Measurements from ENCODE around the gene PON3. TPM values are rescaled to one million over a fixed set of nuclear protein-coding genes. Genes with fewer than 3 reads are reported as not detected.
"Not testable (repeated sequence)": the region's sequence is repeated elsewhere in the genome, so short reads cannot be mapped to it uniquely, and the experiment has no call there.

PON3 gene
- total RNA-seq, 1 donor from 2014 or later, result 0.14 TPM

DNA sequence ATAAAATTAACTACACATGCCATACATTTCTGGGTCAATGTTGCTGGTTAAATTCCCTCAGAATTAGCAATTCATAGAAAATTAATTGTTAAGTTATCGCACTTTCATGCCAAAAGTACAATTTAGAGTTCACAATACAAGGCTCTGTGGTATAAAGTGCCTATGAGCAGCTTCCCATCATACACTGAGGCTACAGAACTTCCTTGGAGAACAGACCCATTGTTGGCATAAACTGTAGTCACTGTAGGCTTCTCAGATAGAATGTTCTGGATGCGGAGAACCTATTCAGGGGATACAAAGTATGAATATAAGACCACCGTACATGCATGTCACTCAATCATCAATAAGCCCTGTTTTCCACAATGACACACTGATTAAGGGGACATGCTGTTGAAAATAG is 9.0 kb upstream of the PON3 start:
- Mint-ChIP-seq H3K9me3 (no peaks in the 10 kb centered on the region), H3K4me1 (ENCODE audit: low read depth) (no peaks in the 10 kb centered on the region), H3K27me3 (ENCODE audit: low read depth) (peaks cover 3% of the 10 kb centered on the region), H3K4me3 (ENCODE audit: low read depth) (no peak overlapping the region), H3K27ac (no peak overlapping the region), H3K36me3 (ENCODE audit: low read depth) (no peaks in the 10 kb centered on the region)
- DNase-seq (ENCODE audit: low spot score), result no peak
- intact Hi-C loops (cut with micrococcal nuclease), result no loop called here

DNA sequence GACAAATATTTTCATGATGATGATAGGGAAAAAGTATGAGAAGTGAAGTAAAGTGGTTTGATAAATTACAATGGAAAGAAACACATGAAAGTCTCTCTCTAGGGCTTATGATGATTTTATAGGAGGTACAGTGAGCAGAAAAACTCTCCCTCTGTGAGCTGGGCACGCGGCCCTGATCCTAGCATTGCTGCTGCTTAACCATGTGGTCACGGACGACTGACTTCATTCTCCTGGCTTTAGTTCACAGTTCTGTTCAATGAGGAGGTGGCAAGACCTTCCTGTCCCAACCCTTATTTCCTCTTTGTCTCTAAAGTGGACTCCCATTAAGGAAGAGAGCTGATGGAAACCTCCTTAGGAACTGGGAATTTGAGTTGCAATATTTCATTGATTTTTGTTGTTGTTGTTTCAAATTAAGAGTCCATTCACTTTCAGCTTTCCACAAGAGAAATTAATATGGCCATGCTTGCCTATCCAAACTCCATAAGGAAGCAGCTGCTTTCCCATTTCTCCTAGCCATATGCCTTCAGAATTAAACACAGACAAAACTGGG is 8.2 kb upstream of the PON3 start:
- H3K9me3 Mint-ChIP-seq, result no peaks in the 10 kb centered on the region
- no peaks in the 10 kb centered on the region for H3K4me1 Mint-ChIP-seq (ENCODE audit: low read depth)
- H3K4me3 Mint-ChIP-seq (ENCODE audit: low read depth), result no peak overlapping the region
- no peak overlapping the region for H3K27ac Mint-ChIP-seq
- DNase-seq (ENCODE audit: low spot score), result no peak
- H3K36me3 Mint-ChIP-seq (ENCODE audit: low read depth), result no peaks in the 10 kb centered on the region
- intact Hi-C loops (cut with micrococcal nuclease), result no loop called here
- H3K27me3 Mint-ChIP-seq (ENCODE audit: low read depth), result peaks cover 3% of the 10 kb centered on the region

GRCh38 chr7:95398155-95398940 is 2.2 kb upstream of the PON3 start:
- Mint-ChIP-seq H3K36me3 (ENCODE audit: low read depth) (no peaks in the 10 kb centered on the region), H3K27me3 (ENCODE audit: low read depth) (peaks cover 30% of the 10 kb centered on the region), H3K4me1 (ENCODE audit: low read depth) (peaks cover 6% of the 10 kb centered on the region), H3K27ac (no peak overlapping the region), H3K4me3 (ENCODE audit: low read depth) (no peak overlapping the region), H3K9me3 (no peaks in the 10 kb centered on the region)
- no peak for DNase-seq (ENCODE audit: low spot score)
- intact Hi-C loops (cut with micrococcal nuclease), result loop anchor here (5.0 kb wide), 1 partner anchor 34 kb away; no protein-coding TSS in a partner anchor

DNA sequence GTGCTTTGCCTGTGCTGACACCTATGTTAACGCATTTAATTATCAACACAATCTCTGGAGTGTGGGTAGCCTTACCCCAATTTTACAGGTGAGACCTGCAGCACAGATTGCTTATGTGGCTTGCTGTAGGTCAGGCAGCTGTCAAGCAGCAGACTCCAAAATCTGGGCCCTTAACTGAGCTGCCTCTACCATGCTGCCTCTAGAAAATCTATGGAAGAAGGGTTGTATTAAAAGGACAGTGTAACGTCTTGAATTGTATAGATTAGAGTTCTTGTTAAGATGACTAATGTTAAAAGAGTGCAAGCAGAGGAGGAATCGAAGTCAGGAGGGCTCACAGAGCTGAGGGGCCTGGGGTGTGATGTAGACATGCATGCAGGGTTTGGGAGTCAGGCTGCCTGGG is 1.2 kb upstream of the PON3 start:
- no peak overlapping the region for H3K4me3 Mint-ChIP-seq (ENCODE audit: low read depth)
- no peaks in the 10 kb centered on the region for H3K36me3 Mint-ChIP-seq (ENCODE audit: low read depth)
- H3K27ac Mint-ChIP-seq, result no peak overlapping the region
- peaks cover 33% of the 10 kb centered on the region for H3K27me3 Mint-ChIP-seq (ENCODE audit: low read depth)
- peaks cover 6% of the 10 kb centered on the region for H3K4me1 Mint-ChIP-seq (ENCODE audit: low read depth)
- H3K9me3 Mint-ChIP-seq, result no peaks in the 10 kb centered on the region
- no peak for DNase-seq (ENCODE audit: low spot score)
- intact Hi-C loops (cut with micrococcal nuclease), result loop anchor here (2.0 to 5.0 kb wide), 2 partner anchors 35 to 79 kb away; no protein-coding TSS in a partner anchor

DNA sequence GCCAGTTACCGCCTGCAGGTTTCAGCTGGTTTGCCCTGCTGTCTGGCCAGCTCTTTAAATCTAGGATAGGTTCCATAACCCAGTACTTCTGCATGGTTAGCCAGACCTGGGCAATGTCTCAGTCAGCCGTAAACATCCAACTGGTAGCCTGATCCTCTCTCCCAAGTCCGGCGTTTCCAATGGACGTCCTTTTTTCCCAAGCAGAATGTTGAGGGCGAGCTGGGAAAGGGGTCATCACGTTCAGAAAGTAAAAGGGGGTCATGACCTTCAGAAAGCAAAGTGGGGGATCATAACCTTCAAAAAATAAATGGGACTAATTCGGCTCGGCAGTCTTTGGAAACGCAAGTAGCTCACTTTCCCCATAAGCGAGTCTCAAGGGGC is 430 bp downstream of the PON3 start:
- no peak for DNase-seq (ENCODE audit: low spot score)
- intact Hi-C loops (cut with micrococcal nuclease), result loop anchor here (2.0 to 5.0 kb wide), 2 partner anchors 37 to 81 kb away; no protein-coding TSS in a partner anchor
- Mint-ChIP-seq H3K9me3 (no peaks in the 10 kb centered on the region), H3K4me3 (ENCODE audit: low read depth) (peak overlapping the region; percentile 56), H3K4me1 (ENCODE audit: low read depth) (peaks cover 6% of the 10 kb centered on the region), H3K36me3 (ENCODE audit: low read depth) (no peaks in the 10 kb centered on the region), H3K27ac (no peak overlapping the region), H3K27me3 (ENCODE audit: low read depth) (peaks cover 39% of the 10 kb centered on the region)

DNA sequence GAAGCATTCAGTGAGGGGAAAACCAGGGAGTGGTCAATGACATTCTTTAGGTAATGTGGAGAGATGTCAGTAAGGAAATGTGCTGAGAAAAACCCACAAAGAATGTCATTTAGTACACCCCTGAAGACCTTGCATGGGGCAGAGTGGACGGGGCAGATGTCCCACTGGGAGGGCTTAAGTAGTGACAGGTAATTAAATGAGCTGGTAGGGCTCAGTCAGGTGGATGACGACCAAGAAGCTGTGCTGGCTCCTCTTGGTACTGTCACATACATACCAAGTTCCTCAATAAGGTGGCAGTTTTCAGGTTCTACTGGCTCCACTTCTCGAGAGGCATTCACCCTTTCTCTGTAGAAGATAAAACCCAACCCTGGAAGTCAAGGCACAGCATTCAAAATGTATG is 1.8 kb downstream of the PON3 start:
- DNase-seq (ENCODE audit: low spot score), result no peak
- Mint-ChIP-seq H3K27me3 (ENCODE audit: low read depth) (peaks cover 37% of the 10 kb centered on the region), H3K36me3 (ENCODE audit: low read depth) (no peaks in the 10 kb centered on the region), H3K4me3 (ENCODE audit: low read depth) (no peak overlapping the region), H3K27ac (no peak overlapping the region), H3K4me1 (ENCODE audit: low read depth) (peaks cover 6% of the 10 kb centered on the region), H3K9me3 (no peaks in the 10 kb centered on the region)
- intact Hi-C loops (cut with micrococcal nuclease), result no loop called here

GRCh38 chr7:95391761-95392160 is 4.4 kb downstream of the PON3 start:
- no peak overlapping the region for H3K4me3 Mint-ChIP-seq (ENCODE audit: low read depth)
- H3K27ac Mint-ChIP-seq, result no peak overlapping the region
- no peak for DNase-seq (ENCODE audit: low spot score)
- peaks cover 5% of the 10 kb centered on the region for H3K9me3 Mint-ChIP-seq
- H3K4me1 Mint-ChIP-seq (ENCODE audit: low read depth), result peaks cover 5% of the 10 kb centered on the region
- intact Hi-C loops (cut with micrococcal nuclease), result no loop called here
- H3K36me3 Mint-ChIP-seq (ENCODE audit: low read depth), result no peaks in the 10 kb centered on the region
- H3K27me3 Mint-ChIP-seq (ENCODE audit: low read depth), result peaks cover 31% of the 10 kb centered on the region

- no peak for DNase-seq (ENCODE audit: low spot score)
- Mint-ChIP-seq H3K4me3 (ENCODE audit: low read depth) (no peak overlapping the region), H3K27me3 (ENCODE audit: low read depth) (peaks cover 20% of the 10 kb centered on the region), H3K9me3 (peaks cover 9% of the 10 kb centered on the region), H3K4me1 (ENCODE audit: low read depth) (no peaks in the 10 kb centered on the region), H3K27ac (no peak overlapping the region), H3K36me3 (ENCODE audit: low read depth) (no peaks in the 10 kb centered on the region)
- intact Hi-C loops (cut with micrococcal nuclease), result no loop called here
Observed at GRCh38 chr7:95389516-95389915, 6.7 kb downstream of the PON3 start.

DNA sequence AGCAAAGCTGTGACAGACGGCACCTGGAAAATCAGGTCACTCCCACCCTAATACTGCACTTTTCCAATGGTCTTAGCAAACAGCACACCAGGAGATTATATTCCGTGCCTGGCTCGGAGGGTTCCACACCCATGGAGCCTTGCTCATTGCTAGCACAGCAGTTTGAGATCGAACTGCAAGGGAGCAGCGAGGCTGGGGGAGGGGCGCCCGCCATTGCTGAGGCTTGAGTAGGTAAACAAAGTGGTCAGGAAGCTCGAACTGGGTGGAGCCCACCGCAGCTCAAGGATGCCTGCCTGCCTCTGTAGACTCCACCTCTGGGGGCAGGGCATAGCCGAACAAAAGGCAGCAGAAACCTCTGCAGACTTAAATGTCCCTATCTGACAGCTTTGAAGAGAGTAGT is 16.7 kb downstream of the PON3 start:
- H3K4me1 Mint-ChIP-seq (ENCODE audit: low read depth); H3K27me3 Mint-ChIP-seq (ENCODE audit: low read depth); H3K27ac Mint-ChIP-seq; intact Hi-C loops (cut with micrococcal nuclease); H3K9me3 Mint-ChIP-seq; H3K4me3 Mint-ChIP-seq (ENCODE audit: low read depth); DNase-seq (ENCODE audit: low spot score); H3K36me3 Mint-ChIP-seq (ENCODE audit: low read depth): not testable (repeated sequence)

DNA sequence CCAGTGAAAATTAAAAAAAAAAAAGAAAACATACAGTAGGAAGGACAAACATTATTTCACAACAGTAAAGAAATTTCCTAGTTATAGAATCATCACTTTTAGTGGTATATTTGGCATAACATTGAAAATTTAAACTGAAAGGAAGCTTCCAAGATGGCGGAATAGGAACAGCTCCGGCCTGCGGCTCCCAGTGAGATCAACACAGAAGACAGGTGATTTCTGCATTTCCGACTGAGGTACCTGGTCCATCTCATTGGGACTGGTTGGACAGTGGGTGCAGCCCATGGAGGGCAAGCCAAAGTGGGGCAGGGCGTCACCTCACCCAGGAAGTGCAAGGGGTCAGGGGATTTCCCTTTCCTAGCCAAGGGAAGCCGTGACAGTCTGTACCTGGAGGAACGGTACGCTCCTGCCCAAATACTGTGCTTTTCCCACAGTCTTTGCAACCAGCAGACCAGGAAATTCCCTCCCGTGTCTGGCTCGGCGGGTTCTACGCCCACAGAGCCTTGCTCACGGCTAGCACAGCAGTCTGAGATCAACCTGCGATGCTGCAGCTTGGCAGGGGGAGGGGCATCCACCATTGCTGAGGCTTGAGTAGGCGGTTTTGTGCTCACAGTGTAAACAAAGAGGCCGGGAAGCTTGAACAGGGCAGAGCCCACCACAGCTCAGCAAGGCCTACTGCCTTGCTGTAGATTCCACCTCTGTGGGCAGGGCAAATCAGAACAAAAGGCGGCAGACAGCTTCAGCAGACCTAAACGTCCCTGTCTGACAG is 19.4 kb downstream of the PON3 start:
- H3K27ac Mint-ChIP-seq, result no peak overlapping the region
- H3K27me3 Mint-ChIP-seq (ENCODE audit: low read depth), result no peaks in the 10 kb centered on the region
- no peaks in the 10 kb centered on the region for H3K4me1 Mint-ChIP-seq (ENCODE audit: low read depth)
- H3K4me3 Mint-ChIP-seq (ENCODE audit: low read depth), result no peak overlapping the region
- no peaks in the 10 kb centered on the region for H3K36me3 Mint-ChIP-seq (ENCODE audit: low read depth)
- peaks cover 3% of the 10 kb centered on the region for H3K9me3 Mint-ChIP-seq
- no peak for DNase-seq (ENCODE audit: low spot score)
- intact Hi-C loops (cut with micrococcal nuclease), result no loop called here

- Mint-ChIP-seq H3K4me1 (ENCODE audit: low read depth) (no peaks in the 10 kb centered on the region), H3K27ac (no peak overlapping the region), H3K27me3 (ENCODE audit: low read depth) (no peaks in the 10 kb centered on the region), H3K4me3 (ENCODE audit: low read depth) (no peak overlapping the region), H3K36me3 (ENCODE audit: low read depth) (no peaks in the 10 kb centered on the region), H3K9me3 (peaks cover 3% of the 10 kb centered on the region)
- intact Hi-C loops (cut with micrococcal nuclease), result no loop called here
- no peak for DNase-seq (ENCODE audit: low spot score)
Observed at GRCh38 chr7:95375591-95376257, 20.5 kb downstream of the PON3 start.

DNA sequence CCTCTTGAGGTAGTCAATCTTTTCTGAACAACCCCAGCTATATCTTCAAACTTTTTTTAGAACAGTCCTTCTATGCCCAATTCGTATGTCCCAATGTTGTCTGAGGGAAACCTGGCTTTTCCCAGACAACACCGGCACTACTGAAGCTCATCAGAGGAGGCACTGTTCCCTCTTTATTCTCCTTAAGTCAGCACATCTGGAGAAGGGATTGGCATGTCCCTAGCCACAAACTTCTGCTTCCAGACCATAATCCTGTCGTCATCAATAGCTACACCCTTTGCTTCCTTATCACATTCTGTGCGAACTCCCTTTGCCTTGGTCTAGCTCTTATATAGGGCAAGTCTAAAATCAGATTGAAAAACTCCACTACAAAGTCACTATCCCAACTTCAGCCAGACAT is 22.9 kb downstream of the PON3 start:
- no peak for DNase-seq (ENCODE audit: low spot score)
- Mint-ChIP-seq H3K36me3 (ENCODE audit: low read depth) (no peaks in the 10 kb centered on the region), H3K4me1 (ENCODE audit: low read depth) (no peaks in the 10 kb centered on the region), H3K27me3 (ENCODE audit: low read depth) (no peaks in the 10 kb centered on the region), H3K27ac (no peak overlapping the region), H3K4me3 (ENCODE audit: low read depth) (no peak overlapping the region), H3K9me3 (no peaks in the 10 kb centered on the region)
- intact Hi-C loops (cut with micrococcal nuclease), result no loop called here

All from activated T-helper 2 cell treated with anti-CD3 and anti-CD28 coated beads, Interferon-gamma antibody, Interleukin-2, Interleukin-4, amounts not matched to agents 10 μg/mL and 5 μg/mL and 100 μg/mL, durations not matched to agents 14 hours and 24 hours and 36 hours (primary cell).